Pancreas (tissue), 10 donors: ENCODE results near the gene HSD17B13. TPM values are rescaled to one million over a fixed set of nuclear protein-coding genes. Genes with fewer than 3 reads are reported as not detected.
"Not testable (repeated sequence)": the region's sequence is repeated elsewhere in the genome, so short reads cannot be mapped to it uniquely, and the experiment has no call there.

Experiments
- ATAC-seq, 4 donors: fragments of 200-7000 bp; cut with Tn5 transposase; one replicate each; pipeline versions ENCODE4 v1.8.0 to v1.9.1; 2020; ENCODE audit warnings: mild to moderate bottlenecking in 4 of 4, moderate library complexity in 4 of 4
- DNase-seq, 6 donors: peaks; one replicate each; pipeline ENCODE4 v3.0.0-alpha.2; 2020
- FAIRE-seq: peaks from 2 replicates; lab custom pipeline; 2012; peaks lifted over from hg19 to GRCh38; lab: Jason Lieb, UNC
- H3K27ac ChIP-seq, 4 donors: fragments of 200-600 bp; sonication (generic); 1 replicate in 3 of 4; 2 replicates in 1 of 4; pipeline versions ENCODE4 v1.5.0 to v1.8.0; 2020
- H3K27me3 ChIP-seq, 4 donors: fragments of 200-600 bp; one replicate each; pipeline ENCODE4 v1.8.0; 2021
- H3K36me3 ChIP-seq, 3 donors: fragments of 200-600 bp; sonication (generic) in 1 of 3; one replicate each; pipeline versions ENCODE4 v1.5.0 to v1.8.0; 2020 to 2021
- H3K4me1 ChIP-seq, 3 donors: fragments of 200-600 bp; one replicate each; pipeline ENCODE4 v1.8.0; 2021
- H3K4me3 ChIP-seq, 4 donors: fragments of 200-600 bp; sonication (generic) in 2 of 4; one replicate each; pipeline versions ENCODE4 v1.5.0 to v1.8.0; 2020 to 2021
- H3K9me3 ChIP-seq, 4 donors: fragments of 200-600 bp; one replicate each; pipeline ENCODE4 v1.8.0; 2021
- WGBS, 2 donors: extraction: QIAGEN DNeasy Blood & Tissue Kit; methylation state at CpG; one replicate each; pipeline ENCODE4 v1.1.7; 2013; 5-methylcytosine and 5-hydroxymethylcytosine counted together
- intact Hi-C, 3 donors: fragments of 100-400 bp; cut with DNase I; formaldehyde crosslinking; loops; one replicate each; pipeline versions ENCODE4 v1.11.1 to v1.14.2; 2022
- polyA plus RNA-seq, 2 donors: library from polyadenylated mRNA; stranded (reverse); fragments of 200-250 nt; gene quantifications; one replicate each; pipeline ENCODE4 v1.2.3, GENCODE V29; 2013
- total RNA-seq, 6 donors: library from RNA; stranded (reverse); fragmentation: NEBNext Ultra II Directional in 4 of 6; extraction: Animal tissue kit (Norgen Biotek cat#: 25700) in 4 of 6; gene quantifications; one replicate each; pipeline versions ENCODE4 v1.2.1 to v1.2.4, GENCODE V29; 2021 to 2023
- TF ChIP-seq, protein P1 (sequence below), 4 donors: fragments of 200-600 bp; sonication (generic) in 3 of 4; IDR thresholded peaks; one replicate each; pipeline versions ENCODE4 v1.5.0 to v1.8.0; 2021; ENCODE audit warnings: antibody characterized with exemption in 4 of 4
- donor health status: healthy with polysubstance abuse.
- donor health status: DM: no; HTN: no; CAD: no; lungs with moderate emphysema.
- donor health status: DM: no; HTN: no; CAD: no.
- donor health status: control.
- donor health status: control.
- donor health status: Bipolar disorder and iron deficiency.
- donor health status: DM: yes; HTN: yes; CAD: no.
- donor health status: DM: no; HTN: no; CAD: no.
- donor health status: DM: no; HTN: no; CAD: no.
- donor health status: DM: yes; HTN: yes; CAD: no.

HSD17B13 gene
- total and polyA plus RNA-seq, 8 donors: 0.24 to 2.7 (median 0.71) TPM

- 70 to 83% methylated on average over 5 of the region's 5 CpGs for WGBS, 2 donors
- no peaks in the 10 kb centered on the region for H3K9me3 ChIP-seq
- TF ChIP-seq, protein P1, sequence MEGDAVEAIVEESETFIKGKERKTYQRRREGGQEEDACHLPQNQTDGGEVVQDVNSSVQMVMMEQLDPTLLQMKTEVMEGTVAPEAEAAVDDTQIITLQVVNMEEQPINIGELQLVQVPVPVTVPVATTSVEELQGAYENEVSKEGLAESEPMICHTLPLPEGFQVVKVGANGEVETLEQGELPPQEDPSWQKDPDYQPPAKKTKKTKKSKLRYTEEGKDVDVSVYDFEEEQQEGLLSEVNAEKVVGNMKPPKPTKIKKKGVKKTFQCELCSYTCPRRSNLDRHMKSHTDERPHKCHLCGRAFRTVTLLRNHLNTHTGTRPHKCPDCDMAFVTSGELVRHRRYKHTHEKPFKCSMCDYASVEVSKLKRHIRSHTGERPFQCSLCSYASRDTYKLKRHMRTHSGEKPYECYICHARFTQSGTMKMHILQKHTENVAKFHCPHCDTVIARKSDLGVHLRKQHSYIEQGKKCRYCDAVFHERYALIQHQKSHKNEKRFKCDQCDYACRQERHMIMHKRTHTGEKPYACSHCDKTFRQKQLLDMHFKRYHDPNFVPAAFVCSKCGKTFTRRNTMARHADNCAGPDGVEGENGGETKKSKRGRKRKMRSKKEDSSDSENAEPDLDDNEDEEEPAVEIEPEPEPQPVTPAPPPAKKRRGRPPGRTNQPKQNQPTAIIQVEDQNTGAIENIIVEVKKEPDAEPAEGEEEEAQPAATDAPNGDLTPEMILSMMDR (IDR thresholded peaks at IDR 0.05): no peak
Observed at GRCh38 chr4:87321888-87322287, 794 bp downstream of the HSD17B13 start.

GRCh38 chr4:87317527-87317926, 5.2 kb downstream of the HSD17B13 start:
- H3K4me3 ChIP-seq: no peak overlapping the region
- TF ChIP-seq, protein P1 (IDR thresholded peaks at IDR 0.05): no peak
- H3K27ac ChIP-seq: peak overlapping the region in 2 of 4 donors; percentile 27 to 45
- FAIRE-seq: no peak
- peaks cover 0 to 16% (median 3%) of the 10 kb centered on the region in 3 donors for H3K4me1 ChIP-seq
- H3K27me3 ChIP-seq: no peaks in the 10 kb centered on the region
- DNase-seq: peak in 4 of 6 donors; percentile 67 to 85 (median 80)
- intact Hi-C loops: no loop called here
- no peaks in the 10 kb centered on the region for H3K36me3 ChIP-seq
- peak; percentile 84 to 94 (median 89) for ATAC-seq
- no peaks in the 10 kb centered on the region for H3K9me3 ChIP-seq
- WGBS, 2 donors: 55 to 63% methylated on average over 1 of the region's 1 CpG

More at GRCh38 chr4:87321888-87322287, 794 bp downstream of the HSD17B13 start:
- DNase-seq (no peak), FAIRE-seq (no peak), ATAC-seq (no peak)
- no peak overlapping the region for H3K27ac ChIP-seq
- H3K4me1 ChIP-seq: peaks cover 0 to 6% (median 0%) of the 10 kb centered on the region in 3 donors
- no peaks in the 10 kb centered on the region for H3K27me3 ChIP-seq
- intact Hi-C loops: no loop called here
- H3K36me3 ChIP-seq: no peaks in the 10 kb centered on the region
- no peak overlapping the region for H3K4me3 ChIP-seq

- H3K4me1 ChIP-seq: peaks cover 0 to 16% (median 3%) of the 10 kb centered on the region in 3 donors
- H3K4me3 ChIP-seq: no peak overlapping the region
- intact Hi-C loops: no loop called here
- FAIRE-seq (no peak), DNase-seq (no peak), ATAC-seq (no peak)
- WGBS, 2 donors: 92 to 96% methylated on average over 3 of the region's 3 CpGs
- no peaks in the 10 kb centered on the region for H3K27me3 ChIP-seq
- H3K36me3 ChIP-seq: no peaks in the 10 kb centered on the region
- TF ChIP-seq, protein P1 (IDR thresholded peaks at IDR 0.05): no peak
- no peaks in the 10 kb centered on the region for H3K9me3 ChIP-seq
- peak overlapping the region in 1 of 4 donors; percentile 27 for H3K27ac ChIP-seq
Observed at GRCh38 chr4:87316961-87317360, 5.7 kb downstream of the HSD17B13 start.

GRCh38 chr4:87315000-87315399, 7.7 kb downstream of the HSD17B13 start:
- H3K9me3 ChIP-seq, H3K27me3 ChIP-seq, intact Hi-C loops, ATAC-seq, FAIRE-seq, H3K4me3 ChIP-seq, DNase-seq, H3K36me3 ChIP-seq: not testable (repeated sequence)
- H3K27ac ChIP-seq: peak overlapping the region; percentile 4 to 86 (median 40)
- peaks cover 0 to 16% (median 3%) of the 10 kb centered on the region in 3 donors for H3K4me1 ChIP-seq
- 61 to 62% methylated on average over 4 of the region's 4 CpGs for WGBS, 2 donors

GRCh38 chr4:87313756-87314155, 8.9 kb downstream of the HSD17B13 start:
- intact Hi-C loops: no loop called here
- Histone ChIP-seq H3K4me3 (no peak overlapping the region), H3K9me3 (no peaks in the 10 kb centered on the region), H3K36me3 (no peaks in the 10 kb centered on the region), H3K4me1 (peaks cover 0 to 16% (median 3%) of the 10 kb centered on the region in 3 donors), H3K27me3 (no peaks in the 10 kb centered on the region), H3K27ac (peak overlapping the region; percentile 34 to 86 (median 52))
- TF ChIP-seq, protein P1 (IDR thresholded peaks at IDR 0.05): no peak
- peak; percentile 67 to 82 (median 81) for ATAC-seq
- WGBS, 2 donors: 33 to 41% methylated on average over 3 of the region's 3 CpGs
- no peak for FAIRE-seq
- peak in 4 of 6 donors; percentile 26 to 56 (median 43) for DNase-seq
